Psoas muscle (tissue), 8 donors: ENCODE results near the gene BAZ2B. TPM values are rescaled to one million over a fixed set of nuclear protein-coding genes. Genes with fewer than 3 reads are reported as not detected.

Source experiments
- ATAC-seq, 4 donors: fragments of 200-7000 bp; cut with Tn5 transposase; one replicate each; pipeline ENCODE4 v1.9.1; 2020; ENCODE audit warnings: moderate library complexity in 3 of 4, mild to moderate bottlenecking in 2 of 4
- DNase-seq, 2 donors: peaks; one replicate each; pipeline ENCODE4 v3.0.0-alpha.2; 2020
- H3K27ac ChIP-seq: fragments of 200-600 bp; one replicate; pipeline ENCODE4 v1.8.0; 2022
- H3K27me3 ChIP-seq, 3 donors: fragments of 200-600 bp in 1 of 3; one replicate each; pipeline versions ENCODE4 v1.6.1 to v1.8.0; 2013 to 2022; ENCODE audit warnings: low read length in 2 of 3, mild to moderate bottlenecking in 2 of 3, moderate library complexity in 1 of 3; ENCODE audit not compliant: insufficient read depth in 3 of 3
- H3K36me3 ChIP-seq, 2 donors: fragments of 200-600 bp in 1 of 2; one replicate each; pipeline versions ENCODE4 v1.6.1 to v1.8.0; 2013 to 2022; ENCODE audit warnings: low read depth in 1 of 2, mild to moderate bottlenecking in 1 of 2, moderate library complexity in 1 of 2; ENCODE audit not compliant: insufficient read depth in 1 of 2
- H3K4me1 ChIP-seq: fragments of 200-600 bp; one replicate; pipeline ENCODE4 v1.8.0; 2022
- H3K4me3 ChIP-seq: fragments of 200-600 bp; one replicate; pipeline ENCODE4 v1.8.0; 2022; ENCODE audit warnings: mild to moderate bottlenecking
- H3K9me3 ChIP-seq: fragments of 200-600 bp; one replicate; pipeline ENCODE4 v1.8.0; 2022
- WGBS, 3 donors: extraction: QIAGEN DNeasy Blood & Tissue Kit; methylation state at CpG; one replicate each; pipeline versions ENCODE4 v1.1.6 to v1.1.7; 2013; 5-methylcytosine and 5-hydroxymethylcytosine counted together
- intact Hi-C, 2 donors: fragments of 100-400 bp; cut with DNase I; formaldehyde crosslinking; loops; one replicate each; pipeline versions ENCODE4 v1.11.0 to v1.14.2; 2022
- polyA plus RNA-seq, 3 donors: library from polyadenylated mRNA; stranded (reverse); fragments of 200-250 nt; gene quantifications; one replicate each; pipeline ENCODE4 v1.2.3, GENCODE V29; 2013
- total RNA-seq, 4 donors: library from RNA; stranded (reverse); fragmentation: NEBNext Ultra II Directional in 2 of 4; extraction: Animal tissue kit (Norgen Biotek cat#: 25700) in 2 of 4; gene quantifications; one replicate each; pipeline versions ENCODE4 v1.2.1 to v1.2.4, GENCODE V29; 2021 to 2023
- TF ChIP-seq, protein P1 (sequence below): fragments of 200-600 bp; IDR thresholded peaks from one replicate; pipeline ENCODE4 v1.8.0; 2022; ENCODE audit warnings: antibody characterized with exemption
- donor health status: healthy with polysubstance abuse.
- donor health status: DM: no; HTN: no; CAD: no; lungs with moderate emphysema.
- donor health status: Bipolar disorder and iron deficiency.
- donor health status: healthy.
- donor health status: DM: yes; HTN: yes; CAD: no.
- donor health status: DM: no; HTN: no; CAD: no.
- donor health status: DM: no; HTN: no; CAD: no.
- donor health status: DM: yes; HTN: yes; CAD: no.

Gene BAZ2B
- total and polyA plus RNA-seq, 7 donors: 7.5 to 27.0 (median 22.7) TPM

GRCh38 chr2:159651884-159652283 is 35.5 kb upstream of the BAZ2B start:
- ATAC-seq: no peak
- DNase-seq: no peak
- no peaks in the 10 kb centered on the region for H3K4me1 ChIP-seq
- H3K27ac ChIP-seq: no peak overlapping the region
- no peaks in the 10 kb centered on the region for H3K36me3 ChIP-seq
- H3K4me3 ChIP-seq: no peak overlapping the region
- no peaks in the 10 kb centered on the region for H3K27me3 ChIP-seq
- TF ChIP-seq, protein P1, sequence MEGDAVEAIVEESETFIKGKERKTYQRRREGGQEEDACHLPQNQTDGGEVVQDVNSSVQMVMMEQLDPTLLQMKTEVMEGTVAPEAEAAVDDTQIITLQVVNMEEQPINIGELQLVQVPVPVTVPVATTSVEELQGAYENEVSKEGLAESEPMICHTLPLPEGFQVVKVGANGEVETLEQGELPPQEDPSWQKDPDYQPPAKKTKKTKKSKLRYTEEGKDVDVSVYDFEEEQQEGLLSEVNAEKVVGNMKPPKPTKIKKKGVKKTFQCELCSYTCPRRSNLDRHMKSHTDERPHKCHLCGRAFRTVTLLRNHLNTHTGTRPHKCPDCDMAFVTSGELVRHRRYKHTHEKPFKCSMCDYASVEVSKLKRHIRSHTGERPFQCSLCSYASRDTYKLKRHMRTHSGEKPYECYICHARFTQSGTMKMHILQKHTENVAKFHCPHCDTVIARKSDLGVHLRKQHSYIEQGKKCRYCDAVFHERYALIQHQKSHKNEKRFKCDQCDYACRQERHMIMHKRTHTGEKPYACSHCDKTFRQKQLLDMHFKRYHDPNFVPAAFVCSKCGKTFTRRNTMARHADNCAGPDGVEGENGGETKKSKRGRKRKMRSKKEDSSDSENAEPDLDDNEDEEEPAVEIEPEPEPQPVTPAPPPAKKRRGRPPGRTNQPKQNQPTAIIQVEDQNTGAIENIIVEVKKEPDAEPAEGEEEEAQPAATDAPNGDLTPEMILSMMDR: no peak
- no peaks in the 10 kb centered on the region for H3K9me3 ChIP-seq
- WGBS, 3 donors: 81 to 90% (median 87%) methylated on average over 1 of the region's 1 CpG
- intact Hi-C loops: no loop called here

- Histone ChIP-seq H3K27ac (no peak overlapping the region), H3K36me3 (no peaks in the 10 kb centered on the region), H3K9me3 (no peaks in the 10 kb centered on the region), H3K4me1 (no peaks in the 10 kb centered on the region), H3K4me3 (no peak overlapping the region), H3K27me3 (no peaks in the 10 kb centered on the region)
- no peak for ATAC-seq
- DNase-seq: no peak
- intact Hi-C loops: no loop called here
- TF ChIP-seq, protein P1: no peak
Observed at GRCh38 chr2:159650574-159650973, 34.2 kb upstream of the BAZ2B start.

GRCh38 chr2:159648643-159649042 is 32.3 kb upstream of the BAZ2B start:
- H3K9me3 ChIP-seq: no peaks in the 10 kb centered on the region

DNA sequence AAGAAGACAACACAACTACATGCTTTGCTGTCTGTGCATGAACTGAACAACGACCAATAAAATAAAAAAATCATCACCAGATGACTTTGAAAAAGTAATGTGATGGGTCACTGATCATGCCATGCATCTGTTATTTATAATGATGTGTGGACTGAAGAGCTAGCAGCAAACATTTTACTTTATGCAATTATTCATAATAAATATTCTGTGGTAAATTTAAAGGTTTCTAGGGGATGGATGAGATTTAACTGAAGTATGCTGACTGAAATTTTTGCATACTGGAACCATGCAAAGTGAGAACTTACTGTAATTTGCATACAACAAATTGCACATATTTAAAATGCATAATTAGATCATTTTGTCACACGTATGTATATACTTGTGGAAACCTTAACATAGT is 31.3 kb upstream of the BAZ2B start:
- intact Hi-C loops: no loop called here
- H3K27me3 ChIP-seq: no peaks in the 10 kb centered on the region
- no peak overlapping the region for H3K27ac ChIP-seq
- ATAC-seq (no peak), DNase-seq (no peak)
- no peaks in the 10 kb centered on the region for H3K36me3 ChIP-seq
- no peaks in the 10 kb centered on the region for H3K4me1 ChIP-seq
- no peaks in the 10 kb centered on the region for H3K9me3 ChIP-seq
- WGBS, 3 donors: 85 to 88% (median 86%) methylated on average over 2 of the region's 2 CpGs
- TF ChIP-seq, protein P1: no peak
- no peak overlapping the region for H3K4me3 ChIP-seq

More at GRCh38 chr2:159648643-159649042, 32.3 kb upstream of the BAZ2B start:
- intact Hi-C loops: no loop called here
- no peaks in the 10 kb centered on the region for H3K4me1 ChIP-seq
- no peak overlapping the region for H3K4me3 ChIP-seq
- no peaks in the 10 kb centered on the region for H3K27me3 ChIP-seq
- no peak overlapping the region for H3K27ac ChIP-seq
- DNase-seq: no peak
- WGBS, 3 donors: 86 to 91% (median 87%) methylated on average over 2 of the region's 2 CpGs
- no peak for ATAC-seq
- H3K36me3 ChIP-seq: no peaks in the 10 kb centered on the region
- TF ChIP-seq, protein P1: no peak

DNA sequence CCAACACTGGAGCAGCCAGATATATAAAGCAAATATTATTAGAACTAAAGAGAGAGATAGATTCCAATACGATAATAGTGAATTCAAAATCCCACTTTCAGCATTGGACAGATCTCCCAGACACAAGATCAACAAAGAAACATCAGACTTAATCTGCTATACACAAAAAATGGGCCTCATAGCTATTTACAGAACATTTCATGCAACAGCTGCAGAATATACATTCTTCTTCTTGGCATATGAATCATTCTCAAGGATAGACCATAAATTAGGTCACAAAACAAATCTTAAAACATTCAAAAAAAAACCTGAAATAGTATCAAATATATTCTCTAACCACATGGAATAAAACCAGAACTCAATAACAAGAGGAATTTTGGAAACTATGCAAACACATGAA is 23.8 kb upstream of the BAZ2B start:
- Histone ChIP-seq H3K4me3 (no peak overlapping the region), H3K36me3 (no peaks in the 10 kb centered on the region), H3K9me3 (peaks cover 11% of the 10 kb centered on the region), H3K4me1 (peaks cover 5% of the 10 kb centered on the region), H3K27me3 (no peaks in the 10 kb centered on the region), H3K27ac (no peak overlapping the region)
- ATAC-seq (no peak), DNase-seq (no peak)
- TF ChIP-seq, protein P1: no peak
- intact Hi-C loops: no loop called here
- WGBS, 3 donors: 89 to 94% (median 90%) methylated on average over 1 of the region's 1 CpG
